Left ventricle myocardium inferior (tissue), 1 donor: ENCODE measurements around the gene RNF145. TPM values are rescaled to one million over a fixed set of nuclear protein-coding genes. Genes with fewer than 3 reads are reported as not detected.

ENCODE experiments used
- DNase-seq: peaks from one replicate; pipeline ENCODE4 v3.0.0-alpha.2; 2020
- H3K27ac ChIP-seq: fragments of 200-600 bp; replicated peaks from 2 replicates; pipeline ENCODE4 v1.8.0; 2021
- H3K27me3 ChIP-seq: fragments of 200-600 bp; 2 replicates; pipeline ENCODE4 v1.8.0; 2021; ENCODE audit warnings: low read depth
- H3K36me3 ChIP-seq: fragments of 200-600 bp; 2 replicates; pipeline ENCODE4 v1.8.0; 2021
- H3K4me1 ChIP-seq: fragments of 200-600 bp; 2 replicates; pipeline ENCODE4 v1.8.0; 2021
- H3K4me3 ChIP-seq: fragments of 200-600 bp; 2 replicates; pipeline ENCODE4 v1.8.0; 2021; ENCODE audit warnings: mild to moderate bottlenecking, moderate library complexity
- H3K9me3 ChIP-seq: fragments of 200-600 bp; replicated peaks from 2 replicates; pipeline ENCODE4 v1.8.0; 2021
- intact Hi-C: fragments of 100-400 bp; cut with micrococcal nuclease; formaldehyde crosslinking; loops from one replicate; pipeline ENCODE4 v1.11.0; 2022
- total RNA-seq: library from RNA; stranded (reverse); fragmentation: NEBNext Ultra II Directional; extraction: Animal tissue kit (Norgen Biotek cat#: 25700); gene quantifications from one replicate; pipeline ENCODE4 v1.2.1, GENCODE V29; 2021
- TF ChIP-seq, protein P1 (sequence below): fragments of 200-600 bp; IDR thresholded peaks from 2 replicates; pipeline ENCODE4 v1.8.0; 2021; ENCODE audit warnings: antibody characterized with exemption, mild to moderate bottlenecking, borderline replicate concordance
- donor health status: DM: no; HTN: yes; CAD: no; lungs with severe emphysema.

The RNF145 gene
- total RNA-seq, 1 donor from 2014 or later = 18.0 TPM

DNA sequence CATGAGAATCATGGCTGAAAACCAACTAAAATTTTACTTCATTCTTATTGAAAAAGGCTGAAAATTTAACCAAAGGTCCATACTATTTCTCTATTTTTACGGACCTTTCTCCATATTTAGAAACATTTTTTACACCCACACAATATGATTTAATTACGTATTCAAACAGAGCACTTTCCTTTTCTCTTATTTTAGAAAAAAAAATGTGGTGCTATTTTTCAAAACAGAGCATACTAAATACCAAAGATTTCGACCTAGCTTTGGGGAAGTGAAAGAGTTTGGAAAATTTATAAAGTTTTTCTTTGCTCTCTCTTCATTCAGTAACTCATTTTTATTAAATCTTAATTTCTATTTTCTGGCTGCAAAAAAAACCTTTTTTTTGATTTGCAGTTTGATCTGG is 38.1 kb downstream of the RNF145 start:
- TF ChIP-seq, protein P1, sequence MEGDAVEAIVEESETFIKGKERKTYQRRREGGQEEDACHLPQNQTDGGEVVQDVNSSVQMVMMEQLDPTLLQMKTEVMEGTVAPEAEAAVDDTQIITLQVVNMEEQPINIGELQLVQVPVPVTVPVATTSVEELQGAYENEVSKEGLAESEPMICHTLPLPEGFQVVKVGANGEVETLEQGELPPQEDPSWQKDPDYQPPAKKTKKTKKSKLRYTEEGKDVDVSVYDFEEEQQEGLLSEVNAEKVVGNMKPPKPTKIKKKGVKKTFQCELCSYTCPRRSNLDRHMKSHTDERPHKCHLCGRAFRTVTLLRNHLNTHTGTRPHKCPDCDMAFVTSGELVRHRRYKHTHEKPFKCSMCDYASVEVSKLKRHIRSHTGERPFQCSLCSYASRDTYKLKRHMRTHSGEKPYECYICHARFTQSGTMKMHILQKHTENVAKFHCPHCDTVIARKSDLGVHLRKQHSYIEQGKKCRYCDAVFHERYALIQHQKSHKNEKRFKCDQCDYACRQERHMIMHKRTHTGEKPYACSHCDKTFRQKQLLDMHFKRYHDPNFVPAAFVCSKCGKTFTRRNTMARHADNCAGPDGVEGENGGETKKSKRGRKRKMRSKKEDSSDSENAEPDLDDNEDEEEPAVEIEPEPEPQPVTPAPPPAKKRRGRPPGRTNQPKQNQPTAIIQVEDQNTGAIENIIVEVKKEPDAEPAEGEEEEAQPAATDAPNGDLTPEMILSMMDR = no peak
- no peak for DNase-seq
- H3K27me3 ChIP-seq = no peaks in the 10 kb centered on the region
- intact Hi-C loops = no loop called here
- no peak overlapping the region for H3K4me3 ChIP-seq
- H3K4me1 ChIP-seq = peaks cover 33% of the 10 kb centered on the region
- H3K9me3 ChIP-seq = no peaks in the 10 kb centered on the region
- peaks cover 37% of the 10 kb centered on the region for H3K36me3 ChIP-seq
- no peak overlapping the region for H3K27ac ChIP-seq

GRCh38 chr5:159170021-159170420 is 39.3 kb downstream of the RNF145 start:
- intact Hi-C loops = no loop called here
- no peak for DNase-seq
- peaks cover 20% of the 10 kb centered on the region for H3K4me1 ChIP-seq
- H3K9me3 ChIP-seq = no peaks in the 10 kb centered on the region
- peaks cover 43% of the 10 kb centered on the region for H3K36me3 ChIP-seq
- TF ChIP-seq, protein P1 = no peak
- H3K27me3 ChIP-seq = no peaks in the 10 kb centered on the region
- H3K4me3 ChIP-seq = no peak overlapping the region
- H3K27ac ChIP-seq = no peak overlapping the region

DNA sequence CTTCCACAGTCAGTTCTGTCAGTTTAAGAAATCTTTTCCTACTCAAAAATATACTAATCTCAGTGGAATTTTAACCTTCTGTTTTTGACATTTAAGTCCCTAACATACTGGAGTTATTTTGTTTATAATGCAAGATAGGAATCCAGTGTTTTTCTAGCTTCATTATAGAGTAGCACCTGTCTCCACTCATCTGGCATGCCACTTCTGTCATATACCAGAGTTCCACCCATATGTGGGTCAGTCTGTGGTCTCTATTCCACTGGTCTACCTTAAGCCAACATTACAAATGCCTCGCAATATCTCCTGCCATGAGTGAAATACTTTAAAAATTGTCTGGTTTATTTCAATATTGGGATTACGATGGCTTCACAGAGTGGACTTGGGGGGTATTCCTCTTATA is 42.9 kb downstream of the RNF145 start:
- H3K9me3 ChIP-seq = no peaks in the 10 kb centered on the region
- H3K36me3 ChIP-seq = peaks cover 55% of the 10 kb centered on the region
- no peaks in the 10 kb centered on the region for H3K27me3 ChIP-seq
- H3K4me1 ChIP-seq = no peaks in the 10 kb centered on the region
- no peak overlapping the region for H3K27ac ChIP-seq
- intact Hi-C loops = no loop called here
- DNase-seq = no peak
- no peak overlapping the region for H3K4me3 ChIP-seq
- TF ChIP-seq, protein P1 = no peak

GRCh38 chr5:159163701-159164046 is 45.7 kb downstream of the RNF145 start:
- Histone ChIP-seq H3K9me3 (no peaks in the 10 kb centered on the region), H3K4me3 (no peak overlapping the region), H3K27me3 (no peaks in the 10 kb centered on the region), H3K36me3 (peaks cover 72% of the 10 kb centered on the region), H3K4me1 (peaks cover 10% of the 10 kb centered on the region), H3K27ac (no peak overlapping the region)
- TF ChIP-seq, protein P1 = no peak
- intact Hi-C loops = no loop called here
- no peak for DNase-seq

DNA sequence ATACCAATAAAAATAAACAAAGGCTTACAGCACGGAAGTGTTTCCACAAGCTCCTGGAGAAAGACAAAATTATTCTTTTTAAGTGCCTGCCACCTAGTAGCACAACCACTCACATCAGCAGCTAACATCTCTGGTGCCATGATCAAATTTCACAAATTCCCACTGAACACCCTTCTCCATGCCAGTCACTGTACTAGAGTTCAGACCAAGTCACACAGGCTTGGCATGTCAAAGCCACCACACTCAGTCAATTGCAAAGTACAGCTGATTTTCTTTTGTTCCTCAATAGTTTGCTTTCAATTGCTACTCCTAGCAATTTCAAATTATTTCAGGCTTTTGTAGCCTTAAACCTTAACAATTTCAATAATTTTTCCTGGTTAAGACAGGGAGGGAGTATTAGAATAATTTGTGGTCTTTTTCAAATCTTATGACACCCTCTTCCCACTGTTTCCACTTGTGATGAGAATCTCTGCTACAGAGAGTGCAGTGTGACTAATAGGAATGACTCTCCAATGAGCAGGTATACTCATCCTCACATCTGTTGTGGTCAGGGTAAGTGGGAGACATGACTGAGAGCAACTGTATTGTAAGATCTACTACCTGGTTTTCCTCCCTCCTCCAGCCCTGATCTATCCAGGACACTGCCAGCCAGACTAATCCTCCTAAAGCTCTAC is 46.2 kb downstream of the RNF145 start:
- Histone ChIP-seq H3K9me3 (no peaks in the 10 kb centered on the region), H3K36me3 (peaks cover 74% of the 10 kb centered on the region), H3K4me1 (peaks cover 15% of the 10 kb centered on the region), H3K27ac (no peak overlapping the region), H3K27me3 (no peaks in the 10 kb centered on the region), H3K4me3 (no peak overlapping the region)
- TF ChIP-seq, protein P1 = no peak
- intact Hi-C loops = no loop called here
- no peak for DNase-seq
